ENCODE data around the gene CNOT10.
"Not testable (repeated sequence)": the region's sequence is repeated elsewhere in the genome, so short reads cannot be mapped to it uniquely, and the experiment has no call there.

Gene CNOT10

GRCh38 chr3:32755761-32756160, 70.8 kb downstream of the CNOT10 start:
- no peak for DNase-seq (ENCODE audit: low read depth in 4 of 4, low spot score in 1 of 4)

GRCh38 chr3:32757618-32758374, 72.8 kb downstream of the CNOT10 start:
- no peak for DNase-seq (ENCODE audit: low read depth in 4 of 4, low spot score in 1 of 4)

- DNase-seq (ENCODE audit: low read depth in 4 of 4, low spot score in 1 of 4), result no peak
These were observed 73.4 kb downstream of the CNOT10 start for GRCh38 chr3:32758375-32758753.

GRCh38 chr3:32759342-32759741, 74.4 kb downstream of the CNOT10 start:
- DNase-seq (ENCODE audit: low read depth in 4 of 4, low spot score in 1 of 4), result no peak

GRCh38 chr3:32764481-32764880, 79.5 kb downstream of the CNOT10 start:
- no peak for DNase-seq (ENCODE audit: low read depth in 4 of 4, low spot score in 1 of 4)

- no peak for DNase-seq (ENCODE audit: low read depth in 4 of 4, low spot score in 1 of 4)
These were observed 93.4 kb downstream of the CNOT10 start for GRCh38 chr3:32778389-32778788.

- no peak for DNase-seq (ENCODE audit: low read depth in 4 of 4, low spot score in 1 of 4)
These were observed 95.2 kb downstream of the CNOT10 start for GRCh38 chr3:32780071-32780734.

- peak in 1 of 4 experiments; percentile 4 for DNase-seq (ENCODE audit: low read depth in 4 of 4, low spot score in 1 of 4)
These were observed 95.8 kb downstream of the CNOT10 start for GRCh38 chr3:32780735-32781210.

GRCh38 chr3:32781211-32781968, 96.4 kb downstream of the CNOT10 start:
- peak; percentile 29 to 57 (median 56) for DNase-seq (ENCODE audit: low read depth in 4 of 4, low spot score in 1 of 4)

GRCh38 chr3:32781969-32782270, 96.9 kb downstream of the CNOT10 start:
- not testable (repeated sequence) for DNase-seq (ENCODE audit: low read depth in 4 of 4, low spot score in 1 of 4)

- no peak for DNase-seq (ENCODE audit: low read depth in 4 of 4, low spot score in 1 of 4)
These were observed 97.4 kb downstream of the CNOT10 start for GRCh38 chr3:32782407-32782806.

GRCh38 chr3:32791833-32792232, 106.8 kb downstream of the CNOT10 start:
- no peak for DNase-seq (ENCODE audit: low read depth in 4 of 4, low spot score in 1 of 4)

- DNase-seq (ENCODE audit: low read depth in 4 of 4, low spot score in 1 of 4), result no peak
These were observed 109.7 kb downstream of the CNOT10 start for GRCh38 chr3:32794487-32795308.

GRCh38 chr3:32796384-32796950, 111.5 kb downstream of the CNOT10 start:
- not testable (repeated sequence) for DNase-seq (ENCODE audit: low read depth in 4 of 4, low spot score in 1 of 4)

GRCh38 chr3:32797776-32798175, 112.8 kb downstream of the CNOT10 start:
- DNase-seq (ENCODE audit: low read depth in 4 of 4, low spot score in 1 of 4), result no peak

GRCh38 chr3:32801440-32801839, 116.5 kb downstream of the CNOT10 start:
- DNase-seq (ENCODE audit: low read depth in 4 of 4, low spot score in 1 of 4), result not testable (repeated sequence)

- no peak for DNase-seq (ENCODE audit: low read depth in 4 of 4, low spot score in 1 of 4)
These were observed 128.2 kb downstream of the CNOT10 start for GRCh38 chr3:32813180-32813579.

- no peak for DNase-seq (ENCODE audit: low read depth in 4 of 4, low spot score in 1 of 4)
These were observed 129.4 kb downstream of the CNOT10 start for GRCh38 chr3:32814361-32814760.

- DNase-seq (ENCODE audit: low read depth in 4 of 4, low spot score in 1 of 4), result no peak
These were observed 131.0 kb downstream of the CNOT10 start for GRCh38 chr3:32815841-32816438.

Data from stimulated activated CD4-positive, alpha-beta T cell treated with anti-CD3 and anti-CD28 coated beads, Interleukin-1b, Interleukin-23, amount 100 ng/mL, for 24 hours (primary cell).